ENCODE measurements around the gene CTDSPL. TPM values are rescaled to one million over a fixed set of nuclear protein-coding genes. Genes with fewer than 3 reads are reported as not detected.

Gene CTDSPL
- total and polyA plus RNA-seq, 2 of the 8 experiments (the other 6 are each of a cell fraction or from before 2014, with no cell fraction given): 20.3 to 42.2 TPM

DNA sequence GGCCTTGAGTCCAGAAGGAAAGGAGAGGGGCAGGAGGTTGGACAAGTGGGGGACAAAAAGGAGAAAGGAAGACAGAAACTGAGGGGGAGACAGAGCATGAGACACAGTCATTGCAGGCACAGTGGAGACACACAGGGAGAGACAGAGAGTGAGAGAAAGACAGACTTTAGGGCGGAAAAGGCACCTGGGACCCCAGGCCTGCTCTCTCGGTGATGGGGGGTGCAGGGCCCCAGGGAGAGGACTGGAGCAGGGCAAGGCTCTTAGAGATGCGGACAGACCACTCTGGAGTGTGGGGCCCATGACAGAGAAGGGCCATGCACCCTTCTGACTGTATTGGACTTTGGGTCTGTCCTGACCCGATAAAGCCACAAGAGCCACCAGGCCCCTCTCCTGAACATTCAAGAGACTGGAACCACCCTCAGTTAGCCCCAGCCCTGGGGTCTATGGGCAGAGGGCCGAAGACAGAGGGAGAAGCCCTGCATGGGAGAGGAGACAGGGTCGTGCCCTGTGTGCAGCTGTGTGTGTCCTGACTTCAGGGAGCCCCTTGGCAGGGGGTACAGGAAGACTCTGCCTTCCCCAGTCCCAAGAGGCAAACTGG lies 155.3 kb downstream of the CTDSPL start (continued):
- TF ChIP-seq EGR1 (IDR thresholded peaks at IDR 0.05; ENCODE audit: borderline replicate concordance, low read depth, low read length) (no peak), GABPA (IDR thresholded peaks at IDR 0.05; ENCODE audit: borderline replicate concordance, insufficient read depth, low read length) (no peak), NANOG (IDR thresholded peaks at IDR 0.05; ENCODE audit: insufficient read depth, low read depth, low read length, poor library complexity, severe bottlenecking) (no peak), HDAC2 (IDR thresholded peaks at IDR 0.05; ENCODE audit: borderline replicate concordance in 1 of 2, low read depth in 2 of 2, low read length in 2 of 2) (no peak), RXRA (IDR thresholded peaks at IDR 0.05; ENCODE audit: insufficient read depth, low read depth, low read length) (no peak)
